ENCODE results near the gene ORM2. TPM values are rescaled to one million over a fixed set of nuclear protein-coding genes. Genes with fewer than 3 reads are reported as not detected.
A peak's percentile ranks its signal among the peaks of the same experiment; 100 is the strongest.

The ORM2 gene
- total RNA-seq, 1 donor from 2014 or later, result not detected

- Mint-ChIP-seq H3K27me3 (ENCODE audit: low read depth) (no peaks in the 10 kb centered on the region), H3K9me3 (ENCODE audit: low read depth) (no peaks in the 10 kb centered on the region), H3K27ac (ENCODE audit: unreplicated experiment) (no peak overlapping the region), H3K36me3 (ENCODE audit: low read depth) (peaks cover 16% of the 10 kb centered on the region), H3K4me3 (ENCODE audit: unreplicated experiment) (no peak overlapping the region), H3K4me1 (ENCODE audit: low read depth) (no peaks in the 10 kb centered on the region)
- DNase-seq (ENCODE audit: low spot score), result peak; percentile 51
- TF ChIP-seq CTCF (IDR thresholded peaks at IDR 0.05), result no peak
Measured at GRCh38 chr9:114311571-114312512, 17.8 kb upstream of the ORM2 start.

DNA sequence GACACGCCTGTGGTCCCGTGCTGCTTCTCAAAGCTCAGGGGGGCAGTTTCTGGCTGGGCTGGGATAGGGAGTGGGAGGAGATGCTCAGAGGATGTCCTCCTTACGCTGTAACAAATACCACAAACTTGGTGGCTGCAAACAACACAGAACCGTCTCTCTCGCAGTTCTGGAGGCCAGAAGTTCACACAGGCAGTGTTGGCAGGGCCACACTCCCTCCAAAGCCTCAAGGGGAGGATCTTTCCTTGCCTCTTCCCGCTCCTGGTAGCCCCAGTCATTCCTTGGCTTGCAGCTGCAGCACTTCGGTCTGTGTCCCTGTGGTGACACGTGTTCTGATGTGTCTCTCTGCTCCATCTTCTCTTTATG, 17.2 kb upstream of the ORM2 start:
- Mint-ChIP-seq H3K36me3 (ENCODE audit: low read depth) (peaks cover 13% of the 10 kb centered on the region), H3K4me1 (ENCODE audit: low read depth) (no peaks in the 10 kb centered on the region), H3K4me3 (ENCODE audit: unreplicated experiment) (no peak overlapping the region), H3K27ac (ENCODE audit: unreplicated experiment) (no peak overlapping the region), H3K9me3 (ENCODE audit: low read depth) (no peaks in the 10 kb centered on the region), H3K27me3 (ENCODE audit: low read depth) (no peaks in the 10 kb centered on the region)
- TF ChIP-seq CTCF (IDR thresholded peaks at IDR 0.05), result no peak
- DNase-seq (ENCODE audit: low spot score), result peak; percentile 12

DNA sequence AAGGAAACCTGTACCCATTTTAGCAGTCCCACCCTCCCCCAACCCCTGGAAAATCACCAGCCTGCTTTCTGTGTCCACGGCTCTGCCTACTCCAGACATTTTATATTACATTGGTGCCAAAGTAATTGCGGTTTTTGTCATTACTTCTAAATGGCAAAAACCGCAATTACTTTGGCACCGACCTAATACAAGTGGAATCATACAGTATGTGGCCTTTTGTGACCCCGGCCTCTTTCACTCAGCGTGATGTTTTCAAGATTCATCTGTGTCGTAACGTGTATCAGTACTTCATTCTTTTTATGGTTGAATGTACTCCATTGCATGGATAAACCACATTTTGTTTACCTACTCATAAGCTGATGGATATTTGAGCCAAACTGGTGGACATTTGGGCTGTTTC, 16.5 kb upstream of the ORM2 start:
- Mint-ChIP-seq H3K4me3 (ENCODE audit: unreplicated experiment) (no peak overlapping the region), H3K4me1 (ENCODE audit: low read depth) (peaks cover 7% of the 10 kb centered on the region), H3K9me3 (ENCODE audit: low read depth) (no peaks in the 10 kb centered on the region), H3K27me3 (ENCODE audit: low read depth) (no peaks in the 10 kb centered on the region), H3K27ac (ENCODE audit: unreplicated experiment) (no peak overlapping the region), H3K36me3 (ENCODE audit: low read depth) (peaks cover 10% of the 10 kb centered on the region)
- no peak for TF ChIP-seq CTCF (IDR thresholded peaks at IDR 0.05)
- DNase-seq (ENCODE audit: low spot score), result no peak

GRCh38 chr9:114314256-114314867, 15.3 kb upstream of the ORM2 start:
- DNase-seq (ENCODE audit: low spot score), result no peak
- no peak overlapping the region for H3K4me3 Mint-ChIP-seq (ENCODE audit: unreplicated experiment)
- H3K27ac Mint-ChIP-seq (ENCODE audit: unreplicated experiment), result no peak overlapping the region
- H3K27me3 Mint-ChIP-seq (ENCODE audit: low read depth), result no peaks in the 10 kb centered on the region
- peaks cover 7% of the 10 kb centered on the region for H3K4me1 Mint-ChIP-seq (ENCODE audit: low read depth)
- no peaks in the 10 kb centered on the region for H3K9me3 Mint-ChIP-seq (ENCODE audit: low read depth)
- no peak for TF ChIP-seq CTCF (IDR thresholded peaks at IDR 0.05)
- H3K36me3 Mint-ChIP-seq (ENCODE audit: low read depth), result peaks cover 10% of the 10 kb centered on the region

GRCh38 chr9:114314881-114315722, 14.6 kb upstream of the ORM2 start:
- H3K27me3 Mint-ChIP-seq (ENCODE audit: low read depth), result no peaks in the 10 kb centered on the region
- no peak overlapping the region for H3K27ac Mint-ChIP-seq (ENCODE audit: unreplicated experiment)
- no peak for TF ChIP-seq CTCF (IDR thresholded peaks at IDR 0.05)
- no peak overlapping the region for H3K4me3 Mint-ChIP-seq (ENCODE audit: unreplicated experiment)
- DNase-seq (ENCODE audit: low spot score), result peak; percentile 55
- peaks cover 7% of the 10 kb centered on the region for H3K4me1 Mint-ChIP-seq (ENCODE audit: low read depth)
- H3K9me3 Mint-ChIP-seq (ENCODE audit: low read depth), result no peaks in the 10 kb centered on the region
- H3K36me3 Mint-ChIP-seq (ENCODE audit: low read depth), result peaks cover 10% of the 10 kb centered on the region

All from chondrocyte (in vitro differentiated cells).